ENCODE data around the gene UBE2G2. TPM values are rescaled to one million over a fixed set of nuclear protein-coding genes. Genes with fewer than 3 reads are reported as not detected.

Gene UBE2G2
- total and polyA plus RNA-seq, 11 donors, result 44.3 to 84.4 (median 63.3) TPM

GRCh38 chr21:44773291-44773932, 28.2 kb downstream of the UBE2G2 start:
- TF ChIP-seq POLR2A (IDR thresholded peaks at IDR 0.05) (no peak), CTCF (IDR thresholded peaks at IDR 0.05) (no peak)

GRCh38 chr21:44771896-44772525, 29.6 kb downstream of the UBE2G2 start:
- DNase-seq, result no peak
- intact Hi-C loops (cut with DNase I), result no loop called here
- Histone ChIP-seq H3K27ac (no peak overlapping the region), H3K4me3 (no peak overlapping the region), H3K9me3 (no peaks in the 10 kb centered on the region), H3K36me3 (peaks cover 3 to 84% (median 77%) of the 10 kb centered on the region in 9 donors), H3K4me1 (no peaks in the 10 kb centered on the region), H3K27me3 (no peaks in the 10 kb centered on the region)
- no peak for ATAC-seq
- TF ChIP-seq CTCF (IDR thresholded peaks at IDR 0.05) (no peak), POLR2A (IDR thresholded peaks at IDR 0.05) (no peak)
- WGBS, 4 donors, result 91 to 95% (median 95%) methylated on average over 16 to 17 of the region's 17 CpGs

More at GRCh38 chr21:44773291-44773932, 28.2 kb downstream of the UBE2G2 start:
- Histone ChIP-seq H3K27me3 (no peaks in the 10 kb centered on the region), H3K9me3 (no peaks in the 10 kb centered on the region), H3K27ac (no peak overlapping the region), H3K4me3 (no peak overlapping the region), H3K36me3 (peaks cover 3 to 96% (median 88%) of the 10 kb centered on the region in 9 donors), H3K4me1 (no peaks in the 10 kb centered on the region)
- 90 to 94% (median 93%) methylated on average over 20 of the region's 20 CpGs for WGBS, 4 donors
- DNase-seq, result no peak
- ATAC-seq, result no peak
- intact Hi-C loops (cut with DNase I), result no loop called here

- H3K4me3 ChIP-seq, result no peak overlapping the region
- no peaks in the 10 kb centered on the region for H3K27me3 ChIP-seq
- DNase-seq (no peak), ATAC-seq (no peak)
- H3K9me3 ChIP-seq, result no peaks in the 10 kb centered on the region
- H3K27ac ChIP-seq, result no peak overlapping the region
- peaks cover 0 to 47% (median 39%) of the 10 kb centered on the region in 9 donors for H3K36me3 ChIP-seq
- intact Hi-C loops (cut with DNase I), result no loop called here
- TF ChIP-seq POLR2A (IDR thresholded peaks at IDR 0.05) (no peak), CTCF (IDR thresholded peaks at IDR 0.05) (no peak)
- 88 to 93% (median 90%) methylated on average over 30 of the region's 30 CpGs for WGBS, 4 donors
- peaks cover 0 to 7% (median 0%) of the 10 kb centered on the region in 12 donors for H3K4me1 ChIP-seq
Observed at GRCh38 chr21:44767834-44768831, 33.5 kb downstream of the UBE2G2 start.

Data from heart left ventricle (tissue), 16 donors.